HEK293 (cell line): ENCODE data around the gene ZNHIT3.

Experiments used
- GLI4 ChIP-seq: fragments of 450-650 bp; formaldehyde crosslinking; IDR thresholded peaks from 2 replicates; pipeline ENCODE4 v1.5.1; 2016; ENCODE audit warnings: missing biosample characterization, missing genetic modification characterization
- GLIS1 ChIP-seq: fragments of 450-650 bp; formaldehyde crosslinking; IDR thresholded peaks from 2 replicates; pipeline ENCODE4 v1.5.1; 2016; ENCODE audit warnings: missing biosample characterization, missing genetic modification characterization
- IKZF3 ChIP-seq: fragments of 450-650 bp; IDR thresholded peaks from 2 replicates; pipeline ENCODE4 v1.5.0; 2018; ENCODE audit warnings: missing biosample characterization, mild to moderate bottlenecking, missing genetic modification characterization, moderate library complexity
- SALL2 ChIP-seq: fragments of 450-650 bp; formaldehyde crosslinking; IDR thresholded peaks from 2 replicates; pipeline ENCODE4 v1.5.0; 2017; ENCODE audit warnings: missing biosample characterization, mild to moderate bottlenecking, missing genetic modification characterization, borderline replicate concordance
- TCF7L2 ChIP-seq: IDR thresholded peaks from 2 replicates; pipeline ENCODE4 v1.6.1; 2011; ENCODE audit warnings: low read depth, mild to moderate bottlenecking, inconsistent platforms, low read length, moderate library complexity, borderline replicate concordance
- ZFP3 ChIP-seq: fragments of 450-650 bp; formaldehyde crosslinking; IDR thresholded peaks from 2 replicates; pipeline ENCODE4 v1.5.1; 2016; ENCODE audit warnings: low read depth, missing biosample characterization, missing genetic modification characterization
- ZFP69B ChIP-seq: fragments of 450-650 bp; formaldehyde crosslinking; IDR thresholded peaks from 2 replicates; pipeline ENCODE4 v1.5.1; 2016; ENCODE audit warnings: missing biosample characterization, missing genetic modification characterization
- ZNF114 ChIP-seq: fragments of 450-650 bp; formaldehyde crosslinking; IDR thresholded peaks from 2 replicates; pipeline ENCODE4 v1.5.0; 2017; ENCODE audit warnings: missing biosample characterization, missing genetic modification characterization
- ZNF157 ChIP-seq: fragments of 450-650 bp; formaldehyde crosslinking; IDR thresholded peaks from 2 replicates; pipeline ENCODE4 v1.5.1; 2016; ENCODE audit warnings: missing biosample characterization, missing genetic modification characterization
- ZNF174 ChIP-seq: fragments of 450-650 bp; formaldehyde crosslinking; IDR thresholded peaks from 2 replicates; pipeline ENCODE4 v1.5.0; 2017; ENCODE audit warnings: missing biosample characterization, mild to moderate bottlenecking, missing genetic modification characterization
- ZNF211 ChIP-seq: fragments of 450-650 bp; formaldehyde crosslinking; IDR thresholded peaks from 2 replicates; pipeline ENCODE4 v1.5.1; 2016; ENCODE audit warnings: low read depth, missing biosample characterization, missing genetic modification characterization
- ZNF223 ChIP-seq: fragments of 450-650 bp; formaldehyde crosslinking; IDR thresholded peaks from 2 replicates; pipeline ENCODE4 v1.5.1; 2016; ENCODE audit warnings: missing biosample characterization, missing genetic modification characterization
- ZNF335 ChIP-seq: fragments of 450-650 bp; formaldehyde crosslinking; conservative IDR thresholded peaks from 2 replicates; pipeline ENCODE4 v1.5.1; 2016; ENCODE audit warnings: missing biosample characterization, missing genetic modification characterization
- ZNF341 ChIP-seq: fragments of 450-650 bp; formaldehyde crosslinking; IDR thresholded peaks from 2 replicates; pipeline ENCODE4; 2016; ENCODE audit warnings: low read depth, missing biosample characterization, missing genetic modification characterization
- ZNF423 ChIP-seq: fragments of 450-650 bp; formaldehyde crosslinking; IDR thresholded peaks from 2 replicates; pipeline ENCODE4 v1.5.1; 2016; ENCODE audit warnings: missing biosample characterization, missing genetic modification characterization
- ZNF510 ChIP-seq: fragments of 450-650 bp; formaldehyde crosslinking; IDR thresholded peaks from 2 replicates; pipeline ENCODE4 v1.5.1; 2018; ENCODE audit warnings: mild to moderate bottlenecking, missing genetic modification characterization, missing biosample characterization; ENCODE audit not compliant: insufficient replicate concordance
- ZNF548 ChIP-seq: fragments of 450-650 bp; formaldehyde crosslinking; IDR thresholded peaks from 2 replicates; pipeline ENCODE4 v1.5.1; 2016; ENCODE audit warnings: missing biosample characterization, missing genetic modification characterization
- ZNF629 ChIP-seq: fragments of 450-650 bp; formaldehyde crosslinking; IDR thresholded peaks from 2 replicates; pipeline ENCODE4 v1.5.1; 2017; ENCODE audit warnings: missing biosample characterization, missing genetic modification characterization
- ZNF654 ChIP-seq: fragments of 450-650 bp; formaldehyde crosslinking; IDR thresholded peaks from 2 replicates; pipeline ENCODE4 v1.5.1; 2016; ENCODE audit warnings: low read depth, missing biosample characterization, missing genetic modification characterization
- ZNF664 ChIP-seq: fragments of 450-650 bp; formaldehyde crosslinking; IDR thresholded peaks from 2 replicates; pipeline ENCODE4 v1.5.1; 2016; ENCODE audit warnings: missing biosample characterization, missing genetic modification characterization
- ZNF677 ChIP-seq: fragments of 450-650 bp; IDR thresholded peaks from 2 replicates; pipeline ENCODE4 v1.5.0; 2018; ENCODE audit warnings: missing biosample characterization, mild to moderate bottlenecking, missing genetic modification characterization, moderate library complexity
- ZNF76 ChIP-seq: fragments of 450-650 bp; formaldehyde crosslinking; IDR thresholded peaks from 2 replicates; pipeline ENCODE4; 2016; ENCODE audit warnings: low read depth, missing biosample characterization, missing genetic modification characterization, borderline replicate concordance
- ZNF791 ChIP-seq: fragments of 450-650 bp; formaldehyde crosslinking; IDR thresholded peaks from 2 replicates; pipeline ENCODE4 v1.5.1; 2016; ENCODE audit warnings: missing biosample characterization, missing genetic modification characterization
- ZSCAN30 ChIP-seq: fragments of 450-650 bp; IDR thresholded peaks from 2 replicates; pipeline ENCODE4 v1.5.1; 2018; ENCODE audit warnings: missing biosample characterization, mild to moderate bottlenecking, missing genetic modification characterization, moderate library complexity
- TF ChIP-seq, protein P1 (sequence below): fragments of 450-650 bp; formaldehyde crosslinking; IDR thresholded peaks from 2 replicates; pipeline ENCODE4 v1.5.1; 2017; ENCODE audit warnings: missing biosample characterization, missing genetic modification characterization
- TF ChIP-seq, protein P2 (sequence below): fragments of 450-650 bp; formaldehyde crosslinking; conservative IDR thresholded peaks from 2 replicates; pipeline ENCODE4 v1.5.1; 2016; ENCODE audit warnings: low read depth, missing biosample characterization, missing genetic modification characterization
- TF ChIP-seq, protein P3 (sequence below): fragments of 450-650 bp; formaldehyde crosslinking; IDR thresholded peaks from 2 replicates; pipeline ENCODE4 v1.5.1; 2016; ENCODE audit warnings: missing biosample characterization, missing genetic modification characterization, borderline replicate concordance
- TF ChIP-seq, protein P4 (sequence below): fragments of 450-650 bp; formaldehyde crosslinking; IDR thresholded peaks from 2 replicates; pipeline ENCODE4 v1.5.1; 2016; ENCODE audit warnings: missing biosample characterization, missing genetic modification characterization
- TF ChIP-seq, protein P5 (sequence below): fragments of 450-650 bp; IDR thresholded peaks from 2 replicates; pipeline ENCODE4 v1.5.1; 2018; ENCODE audit warnings: missing biosample characterization, mild to moderate bottlenecking, missing genetic modification characterization

ZNHIT3 gene

DNA sequence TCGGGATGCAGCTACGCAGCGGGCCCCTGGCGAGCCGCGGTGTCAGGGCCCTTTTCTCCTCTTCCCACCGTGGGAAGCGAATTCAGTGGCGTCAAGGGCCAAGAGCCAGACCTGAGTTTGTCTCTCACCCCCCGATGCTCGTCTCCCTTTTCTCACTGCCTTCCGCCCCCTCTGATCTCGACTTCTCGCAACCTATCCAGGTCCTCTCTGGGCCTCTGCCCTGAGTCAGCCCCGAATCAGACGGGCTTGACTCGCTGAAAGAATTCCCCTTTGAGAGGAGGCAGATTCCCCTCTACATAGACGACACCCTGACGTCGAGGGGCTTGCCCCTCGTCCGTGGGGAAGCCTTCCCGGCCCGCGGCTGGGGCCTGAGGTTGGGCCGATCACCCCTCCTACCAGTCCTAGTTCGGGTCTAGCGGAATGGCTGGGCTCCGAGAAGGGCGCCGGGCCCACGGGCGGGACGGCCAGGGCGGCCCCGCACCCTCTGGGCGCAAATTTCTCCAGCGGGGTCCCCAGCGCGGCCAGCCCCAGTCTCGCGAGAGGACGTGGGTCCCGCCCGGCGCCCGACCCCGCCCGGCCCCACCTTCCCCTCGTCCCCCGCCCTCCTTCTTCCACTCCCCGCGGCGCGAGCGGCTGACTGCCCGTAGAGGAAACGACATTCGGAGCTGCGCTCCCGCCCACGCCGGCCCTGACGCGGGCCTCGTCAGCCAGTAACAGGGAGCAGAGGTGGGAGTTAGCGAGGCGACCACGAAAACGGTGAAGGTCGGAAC is 58.0 kb downstream of the ZNHIT3 start, which contains the start of gene GGNBP2 (continued):
- TF ChIP-seq IKZF3 = no peak
- TF ChIP-seq ZNF223 (tag by site-specific recombination) = 0 out of 2 replicates have a peak, but pooled peaks have one; percentile 7
- TF ChIP-seq, protein P1, sequence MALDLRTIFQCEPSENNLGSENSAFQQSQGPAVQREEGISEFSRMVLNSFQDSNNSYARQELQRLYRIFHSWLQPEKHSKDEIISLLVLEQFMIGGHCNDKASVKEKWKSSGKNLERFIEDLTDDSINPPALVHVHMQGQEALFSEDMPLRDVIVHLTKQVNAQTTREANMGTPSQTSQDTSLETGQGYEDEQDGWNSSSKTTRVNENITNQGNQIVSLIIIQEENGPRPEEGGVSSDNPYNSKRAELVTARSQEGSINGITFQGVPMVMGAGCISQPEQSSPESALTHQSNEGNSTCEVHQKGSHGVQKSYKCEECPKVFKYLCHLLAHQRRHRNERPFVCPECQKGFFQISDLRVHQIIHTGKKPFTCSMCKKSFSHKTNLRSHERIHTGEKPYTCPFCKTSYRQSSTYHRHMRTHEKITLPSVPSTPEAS (tag by site-specific recombination) = no peak
- TF ChIP-seq ZNF677 = no peak
- TF ChIP-seq ZNF157 (tag by site-specific recombination) = no peak
- no peak for TF ChIP-seq ZNF114
- no peak for TF ChIP-seq ZNF510 (tag by site-specific recombination)
- peak; percentile 58 for TF ChIP-seq GLIS1 (tag by site-specific recombination)
- TF ChIP-seq ZNF423 (tag by site-specific recombination) = peak; percentile 70; the same call in 1 of the 2 replicates
- TF ChIP-seq SALL2 (tag by site-specific recombination) = no peak
- no peak for TF ChIP-seq ZFP3 (tag by site-specific recombination)
- TF ChIP-seq GLI4 (tag by site-specific recombination) = 0 out of 2 replicates have a peak, but pooled peaks have one; percentile 47
- peak; percentile 19; the same call in 1 of the 2 replicates for TF ChIP-seq ZNF76 (tag by site-specific recombination)
- TF ChIP-seq ZFP69B (tag by site-specific recombination) = peak; percentile 88
- TF ChIP-seq, protein P2, sequence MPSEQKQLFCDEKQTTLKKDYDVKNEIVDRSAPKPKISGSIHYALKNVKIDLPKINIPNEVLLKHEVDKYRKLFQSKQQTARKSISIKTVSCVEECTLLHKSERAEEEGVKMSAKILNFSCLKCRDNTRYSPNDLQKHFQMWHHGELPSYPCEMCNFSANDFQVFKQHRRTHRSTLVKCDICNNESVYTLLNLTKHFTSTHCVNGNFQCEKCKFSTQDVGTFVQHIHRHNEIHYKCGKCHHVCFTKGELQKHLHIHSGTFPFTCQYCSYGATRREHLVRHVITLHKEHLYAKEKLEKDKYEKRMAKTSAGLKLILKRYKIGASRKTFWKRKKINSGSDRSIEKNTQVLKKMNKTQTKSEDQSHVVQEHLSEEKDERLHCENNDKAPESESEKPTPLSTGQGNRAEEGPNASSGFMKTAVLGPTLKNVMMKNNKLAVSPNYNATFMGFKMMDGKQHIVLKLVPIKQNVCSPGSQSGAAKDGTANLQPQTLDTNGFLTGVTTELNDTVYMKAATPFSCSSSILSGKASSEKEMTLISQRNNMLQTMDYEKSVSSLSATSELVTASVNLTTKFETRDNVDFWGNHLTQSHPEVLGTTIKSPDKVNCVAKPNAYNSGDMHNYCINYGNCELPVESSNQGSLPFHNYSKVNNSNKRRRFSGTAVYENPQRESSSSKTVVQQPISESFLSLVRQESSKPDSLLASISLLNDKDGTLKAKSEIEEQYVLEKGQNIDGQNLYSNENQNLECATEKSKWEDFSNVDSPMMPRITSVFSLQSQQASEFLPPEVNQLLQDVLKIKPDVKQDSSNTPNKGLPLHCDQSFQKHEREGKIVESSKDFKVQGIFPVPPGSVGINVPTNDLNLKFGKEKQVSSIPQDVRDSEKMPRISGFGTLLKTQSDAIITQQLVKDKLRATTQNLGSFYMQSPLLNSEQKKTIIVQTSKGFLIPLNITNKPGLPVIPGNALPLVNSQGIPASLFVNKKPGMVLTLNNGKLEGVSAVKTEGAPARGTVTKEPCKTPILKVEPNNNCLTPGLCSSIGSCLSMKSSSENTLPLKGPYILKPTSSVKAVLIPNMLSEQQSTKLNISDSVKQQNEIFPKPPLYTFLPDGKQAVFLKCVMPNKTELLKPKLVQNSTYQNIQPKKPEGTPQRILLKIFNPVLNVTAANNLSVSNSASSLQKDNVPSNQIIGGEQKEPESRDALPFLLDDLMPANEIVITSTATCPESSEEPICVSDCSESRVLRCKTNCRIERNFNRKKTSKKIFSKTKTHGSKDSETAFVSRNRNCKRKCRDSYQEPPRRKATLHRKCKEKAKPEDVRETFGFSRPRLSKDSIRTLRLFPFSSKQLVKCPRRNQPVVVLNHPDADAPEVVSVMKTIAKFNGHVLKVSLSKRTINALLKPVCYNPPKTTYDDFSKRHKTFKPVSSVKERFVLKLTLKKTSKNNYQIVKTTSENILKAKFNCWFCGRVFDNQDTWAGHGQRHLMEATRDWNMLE (tag by site-specific recombination) = no peak
- peak; percentile 82 for TF ChIP-seq ZNF335 (tag by site-specific recombination)
- no peak for TF ChIP-seq ZSCAN30 (tag by site-specific recombination)
- TF ChIP-seq ZNF629 = peak; percentile 49; the same call in 1 of the 2 replicates
- no peak for TF ChIP-seq TCF7L2
- no peak for TF ChIP-seq ZNF791 (tag by site-specific recombination)
- no peak for TF ChIP-seq ZNF654
- no peak for TF ChIP-seq ZNF211 (tag by site-specific recombination)
- TF ChIP-seq, protein P3, sequence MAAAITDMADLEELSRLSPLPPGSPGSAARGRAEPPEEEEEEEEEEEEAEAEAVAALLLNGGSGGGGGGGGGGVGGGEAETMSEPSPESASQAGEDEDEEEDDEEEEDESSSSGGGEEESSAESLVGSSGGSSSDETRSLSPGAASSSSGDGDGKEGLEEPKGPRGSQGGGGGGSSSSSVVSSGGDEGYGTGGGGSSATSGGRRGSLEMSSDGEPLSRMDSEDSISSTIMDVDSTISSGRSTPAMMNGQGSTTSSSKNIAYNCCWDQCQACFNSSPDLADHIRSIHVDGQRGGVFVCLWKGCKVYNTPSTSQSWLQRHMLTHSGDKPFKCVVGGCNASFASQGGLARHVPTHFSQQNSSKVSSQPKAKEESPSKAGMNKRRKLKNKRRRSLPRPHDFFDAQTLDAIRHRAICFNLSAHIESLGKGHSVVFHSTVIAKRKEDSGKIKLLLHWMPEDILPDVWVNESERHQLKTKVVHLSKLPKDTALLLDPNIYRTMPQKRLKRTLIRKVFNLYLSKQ = no peak
- no peak for TF ChIP-seq ZNF664 (tag by site-specific recombination)
- TF ChIP-seq, protein P4, sequence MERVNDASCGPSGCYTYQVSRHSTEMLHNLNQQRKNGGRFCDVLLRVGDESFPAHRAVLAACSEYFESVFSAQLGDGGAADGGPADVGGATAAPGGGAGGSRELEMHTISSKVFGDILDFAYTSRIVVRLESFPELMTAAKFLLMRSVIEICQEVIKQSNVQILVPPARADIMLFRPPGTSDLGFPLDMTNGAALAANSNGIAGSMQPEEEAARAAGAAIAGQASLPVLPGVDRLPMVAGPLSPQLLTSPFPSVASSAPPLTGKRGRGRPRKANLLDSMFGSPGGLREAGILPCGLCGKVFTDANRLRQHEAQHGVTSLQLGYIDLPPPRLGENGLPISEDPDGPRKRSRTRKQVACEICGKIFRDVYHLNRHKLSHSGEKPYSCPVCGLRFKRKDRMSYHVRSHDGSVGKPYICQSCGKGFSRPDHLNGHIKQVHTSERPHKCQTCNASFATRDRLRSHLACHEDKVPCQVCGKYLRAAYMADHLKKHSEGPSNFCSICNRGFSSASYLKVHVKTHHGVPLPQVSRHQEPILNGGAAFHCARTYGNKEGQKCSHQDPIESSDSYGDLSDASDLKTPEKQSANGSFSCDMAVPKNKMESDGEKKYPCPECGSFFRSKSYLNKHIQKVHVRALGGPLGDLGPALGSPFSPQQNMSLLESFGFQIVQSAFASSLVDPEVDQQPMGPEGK = peak; percentile 83
- TF ChIP-seq ZNF174 (tag by site-specific recombination) = no peak
- TF ChIP-seq, protein P5, sequence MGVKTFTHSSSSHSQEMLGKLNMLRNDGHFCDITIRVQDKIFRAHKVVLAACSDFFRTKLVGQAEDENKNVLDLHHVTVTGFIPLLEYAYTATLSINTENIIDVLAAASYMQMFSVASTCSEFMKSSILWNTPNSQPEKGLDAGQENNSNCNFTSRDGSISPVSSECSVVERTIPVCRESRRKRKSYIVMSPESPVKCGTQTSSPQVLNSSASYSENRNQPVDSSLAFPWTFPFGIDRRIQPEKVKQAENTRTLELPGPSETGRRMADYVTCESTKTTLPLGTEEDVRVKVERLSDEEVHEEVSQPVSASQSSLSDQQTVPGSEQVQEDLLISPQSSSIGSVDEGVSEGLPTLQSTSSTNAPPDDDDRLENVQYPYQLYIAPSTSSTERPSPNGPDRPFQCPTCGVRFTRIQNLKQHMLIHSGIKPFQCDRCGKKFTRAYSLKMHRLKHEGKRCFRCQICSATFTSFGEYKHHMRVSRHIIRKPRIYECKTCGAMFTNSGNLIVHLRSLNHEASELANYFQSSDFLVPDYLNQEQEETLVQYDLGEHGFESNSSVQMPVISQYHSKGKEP (tag by site-specific recombination) = no peak; the same call in 1 of the 2 replicates
- no peak for TF ChIP-seq ZNF548
- peak; percentile 56 for TF ChIP-seq ZNF341 (tag by site-specific recombination)
